SK-N-SH treated with all-trans-retinoic acid at 6 μM for 48 hours (cell line): ENCODE data around the gene PREB.

Experiments used
- ATAC-seq: fragments of 200-7000 bp; cut with Tn5 transposase; 3 replicates; pipeline ENCODE4 v1.9.1; 2020; ENCODE audit warnings: mild to moderate bottlenecking, moderate library complexity
- ARNTL ChIP-seq: fragments of 450-650 bp; formaldehyde crosslinking; IDR thresholded peaks from 2 replicates; pipeline ENCODE4 v1.5.0; 2020; ENCODE audit warnings: low read depth, mild to moderate bottlenecking, moderate library complexity, borderline replicate concordance
- BACH2 ChIP-seq: fragments of 250-450 bp; sonication (Bioruptor Pico); IDR thresholded peaks from 2 replicates; pipeline ENCODE4 v1.9.0; 2021; ENCODE audit warnings: mild to moderate bottlenecking, borderline replicate concordance
- CSDC2 ChIP-seq: fragments of 250-450 bp; sonication (Bioruptor Pico); IDR thresholded peaks from 2 replicates; pipeline ENCODE4 v1.5.0; 2020; ENCODE audit warnings: mild to moderate bottlenecking, moderate library complexity
- ESRRG ChIP-seq: fragments of 250-450 bp; sonication (Bioruptor Pico); IDR thresholded peaks from 2 replicates; pipeline ENCODE4 v1.6.1; 2021; ENCODE audit warnings: mild to moderate bottlenecking
- GLIS3 ChIP-seq: fragments of 250-450 bp; sonication (Bioruptor Pico); IDR thresholded peaks from 2 replicates; pipeline ENCODE4 v1.5.0; 2020; ENCODE audit warnings: mild to moderate bottlenecking, moderate library complexity
- ISL1 ChIP-seq: fragments of 250-450 bp; sonication (Bioruptor Pico); IDR thresholded peaks from 2 replicates; pipeline ENCODE4 v2.1.2; 2022; ENCODE audit warnings: mild to moderate bottlenecking, moderate library complexity
- OSR1 ChIP-seq: fragments of 250-450 bp; sonication (Bioruptor Pico); IDR thresholded peaks from 2 replicates; pipeline ENCODE4 v1.8.0; 2022; ENCODE audit warnings: moderate library complexity, mild to moderate bottlenecking, inconsistent platforms
- PPARA ChIP-seq: fragments of 250-450 bp; sonication (Bioruptor Pico); IDR thresholded peaks from 2 replicates; pipeline ENCODE4 v1.5.0; 2020; ENCODE audit warnings: mild to moderate bottlenecking, borderline replicate concordance
- RARB ChIP-seq: fragments of 250-450 bp; sonication (Bioruptor Pico); IDR thresholded peaks from 2 replicates; pipeline ENCODE4 v1.8.0; 2021; ENCODE audit warnings: mild to moderate bottlenecking, moderate library complexity
- SNAI2 ChIP-seq: fragments of 250-450 bp; sonication (Bioruptor Pico); IDR thresholded peaks from 2 replicates; pipeline ENCODE4 v1.5.0; 2020; ENCODE audit warnings: mild to moderate bottlenecking, moderate library complexity
- TCF4 ChIP-seq: fragments of 250-450 bp; sonication (Bioruptor Pico); IDR thresholded peaks from 2 replicates; pipeline ENCODE4 v1.8.0; 2021; ENCODE audit warnings: mild to moderate bottlenecking, moderate library complexity, borderline replicate concordance
- TOX ChIP-seq: fragments of 250-450 bp; sonication (Bioruptor Pico); IDR thresholded peaks from 2 replicates; pipeline ENCODE4 v1.8.0; 2021; ENCODE audit warnings: mild to moderate bottlenecking, moderate library complexity, borderline replicate concordance
- ZC3H10 ChIP-seq: fragments of 250-450 bp; sonication (Bioruptor Pico); IDR thresholded peaks from 2 replicates; pipeline ENCODE4 v1.5.1; 2021; ENCODE audit warnings: mild to moderate bottlenecking, moderate library complexity
- ZFP30 ChIP-seq: fragments of 450-650 bp; formaldehyde crosslinking; IDR thresholded peaks from 2 replicates; pipeline ENCODE4 v1.5.0; 2022; ENCODE audit warnings: mild to moderate bottlenecking, moderate library complexity
- ZNF565 ChIP-seq: fragments of 450-650 bp; formaldehyde crosslinking; conservative IDR thresholded peaks from 2 replicates; pipeline ENCODE4 v1.5.0; 2020; ENCODE audit warnings: low read depth, mild to moderate bottlenecking, moderate library complexity
- ZNF70 ChIP-seq: fragments of 450-650 bp; formaldehyde crosslinking; IDR thresholded peaks from 2 replicates; pipeline ENCODE4 v1.5.0; 2020; ENCODE audit warnings: mild to moderate bottlenecking, moderate library complexity
- ZNF8 ChIP-seq: fragments of 450-650 bp; formaldehyde crosslinking; IDR thresholded peaks from 2 replicates; pipeline ENCODE4 v1.5.0; 2020; ENCODE audit warnings: mild to moderate bottlenecking, moderate library complexity
- TF ChIP-seq, protein P1 (sequence below): fragments of 250-450 bp; sonication (Bioruptor Pico); IDR thresholded peaks from 2 replicates; pipeline ENCODE4 v1.8.0; 2021; ENCODE audit warnings: low read depth, mild to moderate bottlenecking, moderate library complexity, borderline replicate concordance
- TF ChIP-seq, protein P2 (sequence below): fragments of 250-450 bp; sonication (Bioruptor Pico); IDR thresholded peaks from 2 replicates; pipeline ENCODE4 v1.8.0; 2020; ENCODE audit warnings: mild to moderate bottlenecking, moderate library complexity, borderline replicate concordance
- TF ChIP-seq, protein P3 (sequence below): fragments of 250-450 bp; sonication (Bioruptor Pico); IDR thresholded peaks from 2 replicates; pipeline ENCODE4 v1.5.1; 2021; ENCODE audit warnings: mild to moderate bottlenecking, moderate library complexity
- TF ChIP-seq, protein P4 (sequence below): fragments of 250-450 bp; sonication (Bioruptor Pico); IDR thresholded peaks from 2 replicates; pipeline ENCODE4 v1.5.0; 2020; ENCODE audit warnings: mild to moderate bottlenecking, moderate library complexity
- TF ChIP-seq, protein P5 (sequence below): fragments of 250-450 bp; sonication (Bioruptor Pico); IDR thresholded peaks from 2 replicates; pipeline ENCODE4 v1.5.1; 2020; ENCODE audit warnings: low read depth, mild to moderate bottlenecking, moderate library complexity

The PREB gene

DNA sequence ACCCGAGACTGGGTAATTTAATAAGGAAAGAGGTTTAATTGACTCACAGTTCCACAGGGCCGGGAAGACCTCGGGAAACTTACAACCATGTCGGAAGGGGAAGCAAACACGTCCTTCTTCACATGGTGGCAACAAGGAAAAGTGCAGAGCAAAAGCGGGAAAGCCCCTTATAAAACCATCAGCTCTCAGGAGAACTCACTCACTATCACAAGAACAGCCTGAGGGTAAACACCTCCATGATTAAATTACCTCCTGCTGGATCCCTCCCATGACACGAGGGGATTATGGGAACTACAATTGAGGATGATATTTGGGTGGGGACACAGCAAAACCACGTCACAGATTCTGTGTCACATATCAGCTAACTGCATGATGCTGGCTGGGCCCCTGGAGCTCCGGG lies 25.8 kb upstream of the PREB start:
- TF ChIP-seq, protein P1, sequence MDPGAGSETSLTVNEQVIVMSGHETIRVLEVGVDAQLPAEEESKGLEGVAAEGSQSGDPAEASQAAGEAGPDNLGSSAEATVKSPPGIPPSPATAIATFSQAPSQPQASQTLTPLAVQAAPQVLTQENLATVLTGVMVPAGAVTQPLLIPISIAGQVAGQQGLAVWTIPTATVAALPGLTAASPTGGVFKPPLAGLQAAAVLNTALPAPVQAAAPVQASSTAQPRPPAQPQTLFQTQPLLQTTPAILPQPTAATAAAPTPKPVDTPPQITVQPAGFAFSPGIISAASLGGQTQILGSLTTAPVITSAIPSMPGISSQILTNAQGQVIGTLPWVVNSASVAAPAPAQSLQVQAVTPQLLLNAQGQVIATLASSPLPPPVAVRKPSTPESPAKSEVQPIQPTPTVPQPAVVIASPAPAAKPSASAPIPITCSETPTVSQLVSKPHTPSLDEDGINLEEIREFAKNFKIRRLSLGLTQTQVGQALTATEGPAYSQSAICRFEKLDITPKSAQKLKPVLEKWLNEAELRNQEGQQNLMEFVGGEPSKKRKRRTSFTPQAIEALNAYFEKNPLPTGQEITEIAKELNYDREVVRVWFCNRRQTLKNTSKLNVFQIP (CRISPR knock-in tag): no peak
- TF ChIP-seq, protein P2, sequence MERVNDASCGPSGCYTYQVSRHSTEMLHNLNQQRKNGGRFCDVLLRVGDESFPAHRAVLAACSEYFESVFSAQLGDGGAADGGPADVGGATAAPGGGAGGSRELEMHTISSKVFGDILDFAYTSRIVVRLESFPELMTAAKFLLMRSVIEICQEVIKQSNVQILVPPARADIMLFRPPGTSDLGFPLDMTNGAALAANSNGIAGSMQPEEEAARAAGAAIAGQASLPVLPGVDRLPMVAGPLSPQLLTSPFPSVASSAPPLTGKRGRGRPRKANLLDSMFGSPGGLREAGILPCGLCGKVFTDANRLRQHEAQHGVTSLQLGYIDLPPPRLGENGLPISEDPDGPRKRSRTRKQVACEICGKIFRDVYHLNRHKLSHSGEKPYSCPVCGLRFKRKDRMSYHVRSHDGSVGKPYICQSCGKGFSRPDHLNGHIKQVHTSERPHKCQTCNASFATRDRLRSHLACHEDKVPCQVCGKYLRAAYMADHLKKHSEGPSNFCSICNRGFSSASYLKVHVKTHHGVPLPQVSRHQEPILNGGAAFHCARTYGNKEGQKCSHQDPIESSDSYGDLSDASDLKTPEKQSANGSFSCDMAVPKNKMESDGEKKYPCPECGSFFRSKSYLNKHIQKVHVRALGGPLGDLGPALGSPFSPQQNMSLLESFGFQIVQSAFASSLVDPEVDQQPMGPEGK (CRISPR knock-in tag): no peak
- TF ChIP-seq CSDC2 (CRISPR knock-in tag): no peak
- TF ChIP-seq ZFP30: no peak
- TF ChIP-seq, protein P3, sequence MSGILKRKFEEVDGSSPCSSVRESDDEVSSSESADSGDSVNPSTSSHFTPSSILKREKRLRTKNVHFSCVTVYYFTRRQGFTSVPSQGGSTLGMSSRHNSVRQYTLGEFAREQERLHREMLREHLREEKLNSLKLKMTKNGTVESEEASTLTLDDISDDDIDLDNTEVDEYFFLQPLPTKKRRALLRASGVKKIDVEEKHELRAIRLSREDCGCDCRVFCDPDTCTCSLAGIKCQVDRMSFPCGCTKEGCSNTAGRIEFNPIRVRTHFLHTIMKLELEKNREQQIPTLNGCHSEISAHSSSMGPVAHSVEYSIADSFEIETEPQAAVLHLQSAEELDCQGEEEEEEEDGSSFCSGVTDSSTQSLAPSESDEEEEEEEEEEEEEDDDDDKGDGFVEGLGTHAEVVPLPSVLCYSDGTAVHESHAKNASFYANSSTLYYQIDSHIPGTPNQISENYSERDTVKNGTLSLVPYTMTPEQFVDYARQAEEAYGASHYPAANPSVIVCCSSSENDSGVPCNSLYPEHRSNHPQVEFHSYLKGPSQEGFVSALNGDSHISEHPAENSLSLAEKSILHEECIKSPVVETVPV: no peak
- TF ChIP-seq ZC3H10 (CRISPR knock-in tag): no peak
- TF ChIP-seq ISL1 (CRISPR knock-in tag): no peak
- no peak for TF ChIP-seq ZNF565 (CRISPR knock-in tag)
- TF ChIP-seq, protein P4, sequence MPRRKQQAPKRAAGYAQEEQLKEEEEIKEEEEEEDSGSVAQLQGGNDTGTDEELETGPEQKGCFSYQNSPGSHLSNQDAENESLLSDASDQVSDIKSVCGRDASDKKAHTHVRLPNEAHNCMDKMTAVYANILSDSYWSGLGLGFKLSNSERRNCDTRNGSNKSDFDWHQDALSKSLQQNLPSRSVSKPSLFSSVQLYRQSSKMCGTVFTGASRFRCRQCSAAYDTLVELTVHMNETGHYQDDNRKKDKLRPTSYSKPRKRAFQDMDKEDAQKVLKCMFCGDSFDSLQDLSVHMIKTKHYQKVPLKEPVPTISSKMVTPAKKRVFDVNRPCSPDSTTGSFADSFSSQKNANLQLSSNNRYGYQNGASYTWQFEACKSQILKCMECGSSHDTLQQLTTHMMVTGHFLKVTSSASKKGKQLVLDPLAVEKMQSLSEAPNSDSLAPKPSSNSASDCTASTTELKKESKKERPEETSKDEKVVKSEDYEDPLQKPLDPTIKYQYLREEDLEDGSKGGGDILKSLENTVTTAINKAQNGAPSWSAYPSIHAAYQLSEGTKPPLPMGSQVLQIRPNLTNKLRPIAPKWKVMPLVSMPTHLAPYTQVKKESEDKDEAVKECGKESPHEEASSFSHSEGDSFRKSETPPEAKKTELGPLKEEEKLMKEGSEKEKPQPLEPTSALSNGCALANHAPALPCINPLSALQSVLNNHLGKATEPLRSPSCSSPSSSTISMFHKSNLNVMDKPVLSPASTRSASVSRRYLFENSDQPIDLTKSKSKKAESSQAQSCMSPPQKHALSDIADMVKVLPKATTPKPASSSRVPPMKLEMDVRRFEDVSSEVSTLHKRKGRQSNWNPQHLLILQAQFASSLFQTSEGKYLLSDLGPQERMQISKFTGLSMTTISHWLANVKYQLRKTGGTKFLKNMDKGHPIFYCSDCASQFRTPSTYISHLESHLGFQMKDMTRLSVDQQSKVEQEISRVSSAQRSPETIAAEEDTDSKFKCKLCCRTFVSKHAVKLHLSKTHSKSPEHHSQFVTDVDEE (CRISPR knock-in tag): no peak
- TF ChIP-seq ZNF70: no peak
- no peak for TF ChIP-seq ZNF8 (CRISPR knock-in tag)
- no peak for TF ChIP-seq BACH2 (CRISPR knock-in tag)
- no peak for TF ChIP-seq RARB (CRISPR knock-in tag)
- TF ChIP-seq PPARA: no peak
- TF ChIP-seq ARNTL (CRISPR knock-in tag): no peak
- TF ChIP-seq, protein P5, sequence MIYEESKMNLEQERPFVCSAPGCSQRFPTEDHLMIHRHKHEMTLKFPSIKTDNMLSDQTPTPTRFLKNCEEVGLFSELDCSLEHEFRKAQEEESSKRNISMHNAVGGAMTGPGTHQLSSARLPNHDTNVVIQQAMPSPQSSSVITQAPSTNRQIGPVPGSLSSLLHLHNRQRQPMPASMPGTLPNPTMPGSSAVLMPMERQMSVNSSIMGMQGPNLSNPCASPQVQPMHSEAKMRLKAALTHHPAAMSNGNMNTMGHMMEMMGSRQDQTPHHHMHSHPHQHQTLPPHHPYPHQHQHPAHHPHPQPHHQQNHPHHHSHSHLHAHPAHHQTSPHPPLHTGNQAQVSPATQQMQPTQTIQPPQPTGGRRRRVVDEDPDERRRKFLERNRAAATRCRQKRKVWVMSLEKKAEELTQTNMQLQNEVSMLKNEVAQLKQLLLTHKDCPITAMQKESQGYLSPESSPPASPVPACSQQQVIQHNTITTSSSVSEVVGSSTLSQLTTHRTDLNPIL (CRISPR knock-in tag): no peak
- no peak for TF ChIP-seq ESRRG
- no peak for TF ChIP-seq TCF4 (CRISPR knock-in tag)
- TF ChIP-seq OSR1 (CRISPR knock-in tag): no peak
- no peak for TF ChIP-seq SNAI2 (CRISPR knock-in tag)
- no peak for ATAC-seq

DNA sequence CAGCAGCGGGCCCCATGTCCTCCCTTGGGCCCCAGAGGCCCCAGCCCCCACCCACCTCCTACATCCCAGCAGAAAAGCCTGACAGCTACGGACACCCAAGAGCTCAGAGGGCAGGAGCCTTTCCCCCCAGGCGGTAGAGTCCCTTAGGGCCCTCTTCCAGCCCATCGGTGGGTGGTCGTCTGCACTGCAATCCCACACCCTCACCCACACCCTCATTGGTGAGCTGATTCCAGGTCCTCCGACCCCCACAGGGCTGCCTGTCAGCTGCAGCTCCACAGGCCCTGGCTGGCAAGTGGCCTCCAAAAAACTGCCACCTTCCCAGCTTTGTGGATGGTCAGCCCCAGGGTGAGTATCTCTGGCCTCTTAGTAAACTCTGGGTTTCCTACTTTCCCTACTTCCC lies 24.8 kb upstream of the PREB start:
- no peak for TF ChIP-seq ESRRG
- TF ChIP-seq, protein P2 (CRISPR knock-in tag): no peak
- TF ChIP-seq ZNF565 (CRISPR knock-in tag): no peak
- no peak for TF ChIP-seq SNAI2 (CRISPR knock-in tag)
- no peak for TF ChIP-seq TOX (CRISPR knock-in tag)
- no peak for TF ChIP-seq GLIS3 (CRISPR knock-in tag)
- no peak for TF ChIP-seq ISL1 (CRISPR knock-in tag)
- ATAC-seq: no peak; the same call in 2 of the 3 replicates
